Panc1 (cell line): ENCODE measurements around the gene SMYD5. TPM values are rescaled to one million over a fixed set of nuclear protein-coding genes. Genes with fewer than 3 reads are reported as not detected.

Source experiments
- ATAC-seq: fragments of 200-7000 bp; cut with Tn5 transposase; 2 replicates; pipeline ENCODE4 v1.9.1; 2020; ENCODE audit warnings: mild to moderate bottlenecking, moderate library complexity
- BruUV-seq: library from RNA; stranded (reverse); fragments of 400-500 nt; replicated peaks from 2 replicates; lab custom pipeline; 2021; lab: Mats Ljungman, UMichigan
- CTCF ChIA-PET: fragments of 300-600 bp; sonication (Branson Sonifier 250); formaldehyde crosslinking; loops from one replicate; lab custom pipeline; 2022; ENCODE audit warnings: antibody characterized with exemption; lab: Charles Lee
- POLR2A ChIA-PET: fragments of 300-600 bp; sonication (Branson Sonifier 250); formaldehyde crosslinking; loops from one replicate; lab custom pipeline; 2022; ENCODE audit warnings: antibody characterized with exemption; lab: Charles Lee
- DNase-seq: peaks from one replicate; pipeline ENCODE4 v3.0.0-alpha.2; 2010; ENCODE audit warnings: low read depth, low spot score
- H3K27ac ChIP-seq: 2 replicates; pipeline ENCODE4 v1.5.1; 2011; ENCODE audit warnings: mild to moderate bottlenecking, low read length, inconsistent platforms
- H3K27me3 ChIP-seq: fragments of 200-500 bp; sonication (Bioruptor generic); 2 replicates; pipeline ENCODE4 v1.6.0; 2014; ENCODE audit warnings: low read length, inconsistent platforms; ENCODE audit not compliant: control insufficient read depth, insufficient read depth
- H3K36me3 ChIP-seq: fragments of 200-500 bp; sonication (Bioruptor generic); 2 replicates; pipeline ENCODE4 v1.5.1; 2014; ENCODE audit warnings: inconsistent platforms, mild to moderate bottlenecking, low read length, moderate library complexity; ENCODE audit not compliant: control insufficient read depth, insufficient read depth
- H3K4me1 ChIP-seq: 2 replicates; pipeline ENCODE4 v1.5.1; 2011; ENCODE audit warnings: inconsistent platforms, mild to moderate bottlenecking, low read length, moderate library complexity; ENCODE audit not compliant: control insufficient read depth, insufficient read depth
- H3K4me3 ChIP-seq, 2 experiments: 2 replicates each; pipeline ENCODE4 v1.5.1; 2011 to 2012; ENCODE audit warnings: low read depth in 2 of 2, low read length in 2 of 2, mild to moderate bottlenecking in 2 of 2, inconsistent platforms in 1 of 2, moderate library complexity in 1 of 2
- H3K9me3 ChIP-seq: fragments of 200-500 bp; sonication (Bioruptor generic); 2 replicates; pipeline ENCODE4 v1.5.1; 2014; ENCODE audit warnings: low read depth, mild to moderate bottlenecking, inconsistent platforms, low read length, moderate library complexity; ENCODE audit not compliant: control insufficient read depth, insufficient read depth
- POLR2AphosphoS5 ChIP-seq: IDR thresholded peaks from 2 replicates; pipeline ENCODE4 v1.6.1; 2012; ENCODE audit warnings: mild to moderate bottlenecking, low read depth, low read length, moderate library complexity
- SIN3A ChIP-seq: IDR thresholded peaks from 2 replicates; pipeline ENCODE4 v1.6.1; 2012; ENCODE audit warnings: low read depth, mild to moderate bottlenecking, low read length, moderate library complexity, borderline replicate concordance; ENCODE audit not compliant: insufficient read depth
- TCF7L2 ChIP-seq: IDR thresholded peaks from 2 replicates; pipeline ENCODE4 v1.6.1; 2011; ENCODE audit warnings: mild to moderate bottlenecking, low read depth, low read length, inconsistent platforms
- in situ Hi-C: cut with HindIII; loops from 2 replicates; pipeline ENCODE4 v1.10.0; 2016; ENCODE audit warnings: low sequenced_read_pairs, low pct_unique_long_range_greater_than_20kb
- intact Hi-C: fragments of 100-400 bp; cut with micrococcal nuclease; formaldehyde crosslinking; loops from one replicate; pipeline ENCODE4 v1.10.0; 2022; ENCODE audit not compliant: unreplicated experiment
- total RNA-seq: library from RNA; stranded (reverse); gene quantifications from one replicate; pipeline ENCODE4 v1.2.1, GENCODE V29; 2021; ENCODE audit not compliant: unreplicated experiment
- TF ChIP-seq, protein P1 (sequence below): fragments of 450-650 bp; IDR thresholded peaks from 2 replicates; pipeline ENCODE4 v1.5.1; 2017; ENCODE audit warnings: mild to moderate bottlenecking
- TF ChIP-seq, protein P2 (sequence below), 2 experiments: IDR thresholded peaks; 2 replicates each; pipeline ENCODE4 v1.6.1; 2011 to 2012; ENCODE audit warnings: low read depth in 2 of 2, control low read depth in 1 of 2, low read length in 1 of 2, mild to moderate bottlenecking in 1 of 2, moderate library complexity in 1 of 2; ENCODE audit not compliant: insufficient read depth in 1 of 2

SMYD5 gene
- total RNA-seq, 1 experiment from 2014 or later, result 37.6 TPM

DNA sequence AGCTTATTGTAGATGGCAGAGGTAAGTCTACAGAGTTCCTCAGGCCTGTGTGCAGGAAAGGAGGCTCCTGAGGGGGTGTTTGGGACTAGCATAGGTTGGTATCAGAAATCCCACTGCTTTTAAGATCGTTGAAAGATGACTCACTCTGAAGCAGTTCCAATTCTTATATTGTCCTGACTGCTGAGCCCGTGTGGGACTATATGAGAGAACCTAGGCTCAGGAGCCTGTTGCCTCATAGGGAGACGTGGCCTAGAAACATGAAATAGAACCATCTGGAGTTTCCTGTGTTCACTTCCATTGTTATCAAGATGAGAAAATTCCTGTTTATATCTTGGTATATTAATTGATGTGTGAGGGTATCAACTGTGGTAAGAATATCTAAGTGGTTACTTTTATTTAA, 25.7 kb downstream of the SMYD5 start:
- ATAC-seq, result no peak
- intact Hi-C loops, result no loop called here
- in situ Hi-C loops, result loop anchor here (10.0 kb wide), 1 partner anchor 55 kb away; the partner anchor contains the start of gene EGR4
- Histone ChIP-seq H3K4me3 (no peak overlapping the region), H3K27me3 (no peaks in the 10 kb centered on the region), H3K4me1 (peaks cover 39% of the 10 kb centered on the region), H3K36me3 (peaks cover 27% of the 10 kb centered on the region), H3K9me3 (no peaks in the 10 kb centered on the region), H3K27ac (no peak overlapping the region)
- POLR2A ChIA-PET, result interaction anchor here (1.1 kb wide), 1 partner anchor 11 kb away, joined by 4 read pairs; no protein-coding TSS in a partner anchor
- CTCF ChIA-PET, result interaction anchor here (1.3 kb wide), 1 partner anchor 27 kb away, joined by 5 read pairs; no protein-coding TSS in a partner anchor
- no TSS peak for BruUV-seq
- DNase-seq, result no peak
- TF ChIP-seq, protein P1, sequence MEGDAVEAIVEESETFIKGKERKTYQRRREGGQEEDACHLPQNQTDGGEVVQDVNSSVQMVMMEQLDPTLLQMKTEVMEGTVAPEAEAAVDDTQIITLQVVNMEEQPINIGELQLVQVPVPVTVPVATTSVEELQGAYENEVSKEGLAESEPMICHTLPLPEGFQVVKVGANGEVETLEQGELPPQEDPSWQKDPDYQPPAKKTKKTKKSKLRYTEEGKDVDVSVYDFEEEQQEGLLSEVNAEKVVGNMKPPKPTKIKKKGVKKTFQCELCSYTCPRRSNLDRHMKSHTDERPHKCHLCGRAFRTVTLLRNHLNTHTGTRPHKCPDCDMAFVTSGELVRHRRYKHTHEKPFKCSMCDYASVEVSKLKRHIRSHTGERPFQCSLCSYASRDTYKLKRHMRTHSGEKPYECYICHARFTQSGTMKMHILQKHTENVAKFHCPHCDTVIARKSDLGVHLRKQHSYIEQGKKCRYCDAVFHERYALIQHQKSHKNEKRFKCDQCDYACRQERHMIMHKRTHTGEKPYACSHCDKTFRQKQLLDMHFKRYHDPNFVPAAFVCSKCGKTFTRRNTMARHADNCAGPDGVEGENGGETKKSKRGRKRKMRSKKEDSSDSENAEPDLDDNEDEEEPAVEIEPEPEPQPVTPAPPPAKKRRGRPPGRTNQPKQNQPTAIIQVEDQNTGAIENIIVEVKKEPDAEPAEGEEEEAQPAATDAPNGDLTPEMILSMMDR, result no peak
- no peak for TF ChIP-seq SIN3A

DNA sequence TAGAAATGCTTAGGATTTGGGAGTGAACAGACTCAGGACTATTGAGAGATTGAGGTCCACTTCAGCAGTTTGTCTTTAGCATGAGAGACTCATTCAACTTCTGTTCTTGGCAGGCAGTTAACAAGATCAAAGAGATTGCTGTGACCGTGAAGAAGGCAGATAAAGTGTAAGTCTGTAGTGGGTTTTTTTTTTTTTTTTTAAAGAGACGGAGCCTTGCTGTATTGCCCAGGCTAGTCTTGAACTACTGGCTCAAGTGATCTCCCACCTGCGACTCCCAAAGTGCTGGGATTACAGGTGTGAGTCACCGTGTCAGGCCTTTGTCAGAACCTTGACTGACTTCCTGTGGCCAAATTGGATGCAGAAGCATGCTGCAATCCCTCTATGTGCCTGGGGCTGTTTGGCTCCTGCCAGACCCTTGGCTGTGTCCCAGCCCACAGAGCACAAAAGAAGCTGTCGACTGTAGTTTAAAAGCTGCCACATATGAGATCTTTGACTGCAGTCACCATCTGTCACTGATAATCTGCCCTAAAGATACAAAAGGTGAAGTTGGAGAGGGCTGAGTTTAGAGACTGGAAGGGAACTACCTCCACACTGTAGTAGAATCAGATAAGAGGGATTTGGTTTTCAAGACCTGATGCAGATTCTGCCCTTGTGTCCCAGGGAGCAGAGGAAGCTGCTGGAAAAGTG, 30.0 kb downstream of the SMYD5 start:
- intact Hi-C loops, result no loop called here

DNA sequence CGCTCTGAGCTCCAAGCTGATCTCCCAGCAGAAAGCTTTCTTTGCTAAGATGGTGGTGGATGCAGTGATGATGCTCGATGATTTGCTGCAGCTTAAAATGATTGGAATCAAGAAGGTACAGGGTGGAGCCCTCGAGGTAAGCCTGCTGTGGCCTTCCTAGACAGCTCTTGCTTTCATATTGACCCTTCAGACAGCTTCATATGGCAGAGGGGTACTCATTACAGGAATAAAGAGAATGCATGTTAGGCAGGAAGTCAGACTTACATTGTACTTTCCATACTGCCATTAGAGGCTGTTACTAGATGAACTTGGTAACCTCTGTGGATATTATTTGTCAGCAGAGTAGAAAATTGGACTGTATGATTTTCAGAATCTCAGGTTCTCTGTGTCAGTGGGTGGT, 30.5 kb downstream of the SMYD5 start:
- no peaks in the 10 kb centered on the region for H3K9me3 ChIP-seq
- DNase-seq (no peak), ATAC-seq (no peak)
- in situ Hi-C loops (no loop called here), intact Hi-C loops (no loop called here)
- no peak overlapping the region for H3K4me3 ChIP-seq
- ChIA-PET POLR2A (no interaction called here), CTCF (no interaction called here)
- H3K4me1 ChIP-seq, result peaks cover 10% of the 10 kb centered on the region
- TF ChIP-seq, protein P1, result no peak
- TF ChIP-seq TCF7L2 (no peak), POLR2AphosphoS5 (no peak), SIN3A (no peak)
- TF ChIP-seq, protein P2, sequence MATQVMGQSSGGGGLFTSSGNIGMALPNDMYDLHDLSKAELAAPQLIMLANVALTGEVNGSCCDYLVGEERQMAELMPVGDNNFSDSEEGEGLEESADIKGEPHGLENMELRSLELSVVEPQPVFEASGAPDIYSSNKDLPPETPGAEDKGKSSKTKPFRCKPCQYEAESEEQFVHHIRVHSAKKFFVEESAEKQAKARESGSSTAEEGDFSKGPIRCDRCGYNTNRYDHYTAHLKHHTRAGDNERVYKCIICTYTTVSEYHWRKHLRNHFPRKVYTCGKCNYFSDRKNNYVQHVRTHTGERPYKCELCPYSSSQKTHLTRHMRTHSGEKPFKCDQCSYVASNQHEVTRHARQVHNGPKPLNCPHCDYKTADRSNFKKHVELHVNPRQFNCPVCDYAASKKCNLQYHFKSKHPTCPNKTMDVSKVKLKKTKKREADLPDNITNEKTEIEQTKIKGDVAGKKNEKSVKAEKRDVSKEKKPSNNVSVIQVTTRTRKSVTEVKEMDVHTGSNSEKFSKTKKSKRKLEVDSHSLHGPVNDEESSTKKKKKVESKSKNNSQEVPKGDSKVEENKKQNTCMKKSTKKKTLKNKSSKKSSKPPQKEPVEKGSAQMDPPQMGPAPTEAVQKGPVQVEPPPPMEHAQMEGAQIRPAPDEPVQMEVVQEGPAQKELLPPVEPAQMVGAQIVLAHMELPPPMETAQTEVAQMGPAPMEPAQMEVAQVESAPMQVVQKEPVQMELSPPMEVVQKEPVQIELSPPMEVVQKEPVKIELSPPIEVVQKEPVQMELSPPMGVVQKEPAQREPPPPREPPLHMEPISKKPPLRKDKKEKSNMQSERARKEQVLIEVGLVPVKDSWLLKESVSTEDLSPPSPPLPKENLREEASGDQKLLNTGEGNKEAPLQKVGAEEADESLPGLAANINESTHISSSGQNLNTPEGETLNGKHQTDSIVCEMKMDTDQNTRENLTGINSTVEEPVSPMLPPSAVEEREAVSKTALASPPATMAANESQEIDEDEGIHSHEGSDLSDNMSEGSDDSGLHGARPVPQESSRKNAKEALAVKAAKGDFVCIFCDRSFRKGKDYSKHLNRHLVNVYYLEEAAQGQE (IDR thresholded peaks at IDR 0.05; ENCODE audit: insufficient read depth in 1 of 2, low read depth in 2 of 2, low read length in 1 of 2), result no peak
- BruUV-seq, result no TSS peak
- H3K36me3 ChIP-seq, result peaks cover 55% of the 10 kb centered on the region
- no peaks in the 10 kb centered on the region for H3K27me3 ChIP-seq
- H3K27ac ChIP-seq, result no peak overlapping the region

More for the DNA sequence above, 30.0 kb downstream of the SMYD5 start:
- no peaks in the 10 kb centered on the region for H3K9me3 ChIP-seq
- H3K4me1 ChIP-seq, result peaks cover 10% of the 10 kb centered on the region
- CTCF ChIA-PET, result no interaction called here
- peaks cover 50% of the 10 kb centered on the region for H3K36me3 ChIP-seq
- H3K27me3 ChIP-seq, result no peaks in the 10 kb centered on the region
- H3K27ac ChIP-seq, result no peak overlapping the region
- in situ Hi-C loops, result no loop called here
- no peak for DNase-seq
- ATAC-seq, result peak; percentile 61
- TF ChIP-seq SIN3A, result no peak
- TF ChIP-seq, protein P2 (IDR thresholded peaks at IDR 0.05; ENCODE audit: insufficient read depth in 1 of 2, low read depth in 2 of 2, low read length in 1 of 2), result no peak
- BruUV-seq, result TSS peak; percentile 2
- POLR2A ChIA-PET, result no interaction called here
- no peak overlapping the region for H3K4me3 ChIP-seq
